Stimulated activated CD4-positive, alpha-beta T cell treated with anti-CD3 and anti-CD28 coated beads, Interleukin-15, amount 100 ng/mL, for 1 hour (primary cell): ENCODE measurements around the gene SPTSSA.

ENCODE experiments used
- DNase-seq, 2 donors: peaks; one replicate each; pipeline ENCODE4 v3.0.0-alpha.2; 2020; ENCODE audit warnings: low read depth in 1 of 2, low spot score in 1 of 2

SPTSSA gene

GRCh38 chr14:34472706-34473279 is 10.8 kb upstream of the SPTSSA start:
- no peak for DNase-seq

- DNase-seq: no peak
These were observed 8.3 kb upstream of the SPTSSA start for GRCh38 chr14:34470319-34470718.

GRCh38 chr14:34466691-34467090 is 4.7 kb upstream of the SPTSSA start:
- no peak for DNase-seq

- DNase-seq: no peak
These were observed 3.2 kb upstream of the SPTSSA start for GRCh38 chr14:34465069-34465859.

DNA sequence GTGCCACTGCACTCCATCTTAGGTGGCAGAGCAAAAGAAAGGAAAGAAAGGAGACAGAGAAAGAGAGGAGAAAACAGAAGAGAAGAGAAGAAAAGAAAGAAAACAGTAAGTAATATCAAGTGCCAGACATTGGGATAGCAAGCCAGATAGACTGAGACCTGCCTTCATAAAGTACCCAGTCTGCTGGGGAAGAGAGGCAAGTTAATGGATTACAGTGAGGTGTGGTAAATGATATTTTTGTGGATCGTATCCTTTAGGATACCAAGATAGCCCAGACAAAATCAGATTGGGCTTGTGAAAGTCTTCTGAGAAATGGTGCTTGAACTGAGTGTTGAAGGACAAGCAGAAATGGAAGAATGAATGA is 1.5 kb upstream of the SPTSSA start:
- no peak for DNase-seq

- DNase-seq: no peak
These were observed 507 bp downstream of the SPTSSA start for GRCh38 chr14:34461334-34462131.

DNA sequence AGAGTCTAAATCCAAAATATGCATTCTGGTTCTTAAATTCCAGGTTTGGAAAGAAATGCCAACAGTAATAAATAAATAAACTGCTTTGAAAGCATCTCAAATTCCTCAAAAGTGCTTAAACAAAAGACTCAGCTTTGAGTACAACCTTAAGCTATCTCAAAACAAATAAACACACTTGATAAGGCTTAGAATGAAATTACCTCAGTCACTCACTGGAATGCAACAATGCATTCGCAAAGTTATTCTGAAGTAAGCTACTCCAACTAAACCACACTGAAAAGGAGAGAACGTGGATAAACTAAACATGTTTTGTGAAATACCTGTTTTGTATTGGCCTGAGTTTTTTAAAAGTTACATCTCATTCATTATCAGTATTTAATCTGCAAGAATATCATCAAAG is 1.2 kb downstream of the SPTSSA start:
- DNase-seq: no peak

GRCh38 chr14:34460295-34460694 is 1.7 kb downstream of the SPTSSA start:
- no peak for DNase-seq

- DNase-seq: no peak
These were observed 4.9 kb downstream of the SPTSSA start for GRCh38 chr14:34457186-34457585.

- DNase-seq: no peak
These were observed 8.8 kb downstream of the SPTSSA start for GRCh38 chr14:34453226-34453625.

DNA sequence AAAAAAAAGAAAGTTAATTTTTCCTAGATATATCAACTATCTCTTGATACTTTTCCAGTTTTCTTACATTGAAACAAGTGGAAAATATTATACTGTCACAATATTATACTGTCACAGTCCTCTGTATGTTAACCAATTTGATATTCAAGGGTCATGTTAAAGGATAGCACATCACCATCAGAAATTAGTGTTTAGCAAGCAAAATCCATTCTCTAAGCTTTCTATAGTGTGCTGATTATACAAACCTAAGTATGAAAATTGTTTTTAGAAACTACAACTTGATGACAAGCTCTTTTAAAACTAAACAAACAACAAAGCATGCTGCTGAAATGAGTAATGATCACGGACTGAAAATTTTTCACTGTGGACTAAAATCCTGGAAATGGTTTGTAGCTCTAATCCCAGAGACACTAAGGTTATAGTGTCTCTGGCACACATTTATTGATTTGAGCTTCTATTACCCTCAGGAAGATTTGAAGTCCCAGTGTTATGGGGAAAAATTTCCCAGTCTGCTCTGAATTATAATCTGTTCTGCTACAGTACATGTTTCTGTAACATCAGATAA is 9.7 kb downstream of the SPTSSA start:
- no peak for DNase-seq

DNA sequence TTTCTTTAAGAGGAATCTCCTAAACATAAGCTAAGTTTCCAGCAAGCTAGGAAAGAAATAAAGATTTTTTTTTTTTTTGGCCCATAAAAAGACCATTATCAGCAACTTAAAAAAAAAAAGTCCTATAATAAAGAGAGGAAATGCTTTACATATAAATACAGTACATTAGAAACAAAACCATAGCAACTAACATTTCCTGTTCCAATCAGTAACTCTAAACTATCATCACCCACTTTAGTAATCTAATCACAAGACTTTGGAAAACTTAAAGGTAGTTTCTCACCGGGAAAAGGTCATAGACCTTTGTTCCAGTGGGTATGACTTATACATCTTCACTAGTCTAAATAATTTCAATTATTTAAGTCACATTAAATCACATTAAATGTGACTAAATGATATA is 11.1 kb downstream of the SPTSSA start:
- DNase-seq: no peak

GRCh38 chr14:34450542-34450915 is 11.5 kb downstream of the SPTSSA start:
- no peak for DNase-seq

- no peak for DNase-seq
These were observed 12.1 kb downstream of the SPTSSA start for GRCh38 chr14:34449819-34450541.

DNA sequence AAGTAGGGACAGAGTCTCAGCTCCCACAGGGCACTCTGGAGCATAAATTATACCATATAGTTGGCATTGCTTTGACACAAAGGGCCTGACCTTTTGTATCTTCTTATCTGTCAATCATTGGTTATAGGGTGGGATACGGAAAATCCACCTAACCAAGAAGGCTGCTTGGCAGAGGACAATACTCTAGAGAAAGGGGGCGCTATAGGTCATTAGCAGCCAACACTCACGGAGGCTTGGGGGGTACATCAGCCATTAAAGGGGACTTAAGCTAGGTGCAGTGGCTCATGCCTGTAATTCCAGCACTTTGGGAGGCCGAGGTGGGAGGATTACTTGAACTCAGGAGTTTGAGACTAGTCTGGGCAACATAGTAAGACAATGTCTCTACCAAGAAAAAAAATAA is 22.9 kb downstream of the SPTSSA start:
- no peak for DNase-seq

DNA sequence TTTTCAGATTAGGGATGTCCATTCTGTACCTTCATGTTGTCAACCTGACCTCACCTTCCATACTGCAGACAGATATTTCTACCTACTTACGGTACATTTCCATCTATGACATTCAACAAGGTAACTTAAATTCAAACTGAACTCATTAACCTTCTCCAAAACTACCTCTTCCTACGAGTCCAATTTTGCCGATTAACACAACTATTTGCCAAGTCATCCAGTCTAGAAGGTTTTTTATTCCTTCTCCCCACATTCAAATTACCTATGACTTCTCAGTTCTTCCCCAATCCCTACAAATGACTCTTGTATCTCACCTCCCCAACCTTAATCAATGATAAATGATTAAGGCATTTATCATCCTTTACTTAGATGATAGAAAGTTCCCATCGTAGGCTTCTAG is 23.6 kb downstream of the SPTSSA start:
- no peak for DNase-seq

DNA sequence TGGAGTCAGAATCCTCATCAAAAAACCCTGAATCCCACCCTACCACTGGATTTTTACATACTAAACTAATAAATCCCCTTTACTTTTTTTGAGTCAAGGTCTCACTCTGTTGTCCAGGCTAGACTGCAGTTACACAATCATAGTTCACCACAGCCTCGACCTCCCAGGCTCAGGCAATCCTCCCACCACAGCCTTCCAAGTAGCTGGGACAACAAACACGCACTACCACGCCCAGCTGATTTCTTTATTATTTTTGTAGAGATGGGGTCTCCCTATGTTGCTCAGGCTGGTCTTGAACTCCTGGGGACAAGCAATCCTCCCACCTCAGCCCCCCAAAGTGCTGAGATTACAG is 24.3 kb downstream of the SPTSSA start:
- no peak for DNase-seq

- DNase-seq: no peak
These were observed 24.9 kb downstream of the SPTSSA start for GRCh38 chr14:34436960-34437728.

DNA sequence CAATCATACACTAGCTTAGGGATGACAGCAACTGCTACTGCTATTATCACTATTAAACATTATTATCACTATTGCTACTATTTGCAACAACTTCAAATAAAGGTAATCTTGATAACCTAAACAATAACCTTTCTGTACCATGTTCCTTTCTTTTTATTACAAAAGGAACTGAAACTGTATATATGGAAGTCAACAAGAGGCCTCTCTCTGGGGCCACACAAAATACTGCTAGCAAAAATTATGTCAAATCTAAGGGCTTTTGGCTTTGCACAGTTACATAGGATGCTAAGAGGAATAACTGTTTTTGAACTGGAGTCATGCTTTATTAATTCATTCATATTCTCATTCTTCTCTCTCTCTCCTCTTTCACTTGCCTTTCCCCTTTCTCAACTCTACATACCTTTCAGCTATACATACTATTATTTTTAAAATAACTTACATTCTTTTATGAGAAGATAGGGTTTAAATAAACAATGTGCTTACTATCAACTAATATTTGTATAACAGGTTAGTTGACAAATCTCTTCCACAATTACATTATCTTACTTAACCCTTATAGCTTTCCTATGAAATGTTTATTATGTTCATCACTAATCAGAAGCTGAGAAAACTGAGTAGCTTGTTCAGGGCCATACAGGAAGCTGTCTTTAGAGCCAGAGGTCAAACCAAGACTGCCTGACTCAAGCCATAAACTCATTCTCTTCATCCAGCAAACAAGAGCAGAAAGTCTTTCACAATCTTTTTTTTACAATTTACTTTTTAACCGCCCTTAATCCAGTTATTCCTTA is 25.7 kb downstream of the SPTSSA start:
- no peak for DNase-seq

- no peak for DNase-seq
These were observed 28.1 kb downstream of the SPTSSA start for GRCh38 chr14:34433957-34434356.
